Stomach (tissue), 9 donors: Measurements from ENCODE around the gene PANK4. TPM values are rescaled to one million over a fixed set of nuclear protein-coding genes. Genes with fewer than 3 reads are reported as not detected.

Experiments used
- DNase-seq, 2 donors: peaks; one replicate each; pipeline versions ENCODE4 v3.0.0 to v3.0.0-alpha.2; 2013 to 2019
- H3K27ac ChIP-seq, 5 donors: fragments of 200-600 bp in 4 of 5; sonication (generic) in 4 of 5; one replicate each; pipeline ENCODE4 v1.5.1; 2013 to 2019; ENCODE audit warnings: mild to moderate bottlenecking in 1 of 5, moderate library complexity in 1 of 5
- H3K27me3 ChIP-seq, 3 donors: fragments of 200-600 bp; sonication (generic); one replicate each; pipeline ENCODE4 v1.5.1; 2017 to 2019; ENCODE audit warnings: mixed run types in 1 of 3
- H3K36me3 ChIP-seq, 4 donors: fragments of 200-600 bp; sonication (generic); 1 replicate in 3 of 4; 2 replicates in 1 of 4; pipeline ENCODE4 v1.5.1; 2016 to 2019
- H3K4me1 ChIP-seq, 4 donors: fragments of 200-600 bp; sonication (generic); one replicate each; pipeline ENCODE4 v1.5.1; 2016 to 2019
- H3K4me3 ChIP-seq, 4 donors: fragments of 200-600 bp; sonication (generic) in 3 of 4; one replicate each; pipeline ENCODE4 v1.5.1; 2016 to 2019; ENCODE audit warnings: mild to moderate bottlenecking in 1 of 4
- H3K9me3 ChIP-seq, 4 donors: fragments of 200-600 bp; sonication (generic); one replicate each; pipeline ENCODE4 v1.5.1; 2016 to 2019
- EP300 ChIP-seq: sonication (generic); formaldehyde crosslinking; IDR thresholded peaks from one replicate; pipeline ENCODE4 v1.6.1; 2017; ENCODE audit warnings: antibody characterized with exemption
- POLR2A ChIP-seq, 4 donors: fragments of 450-650 bp; IDR thresholded peaks; one replicate each; pipeline ENCODE4 v1.6.1; 2016; ENCODE audit warnings: antibody characterized with exemption in 4 of 4, control low read depth in 2 of 4, mild to moderate bottlenecking in 1 of 4, moderate library complexity in 1 of 4
- POLR2AphosphoS5 ChIP-seq, 3 donors: sonication (generic); formaldehyde crosslinking; IDR thresholded peaks; one replicate each; pipeline ENCODE4 v1.6.1; 2016; ENCODE audit warnings: antibody characterized with exemption in 3 of 3
- WGBS, 5 donors: extraction: QIAGEN DNeasy Blood & Tissue Kit in 3 of 5; methylation state at CpG; one replicate each; pipeline versions ENCODE4 v1.1.5 to v1.1.7; 2013 to 2018; 5-methylcytosine and 5-hydroxymethylcytosine counted together
- intact Hi-C: fragments of 100-400 bp; cut with DNase I; formaldehyde crosslinking; loops from one replicate; pipeline ENCODE4 v1.15.1; 2023; ENCODE audit warnings: low total_unique reads
- polyA plus RNA-seq, 3 donors: library from polyadenylated mRNA; stranded (reverse); fragments of 200-250 nt; gene quantifications; one replicate each; pipeline ENCODE4 v1.2.3, GENCODE V29; 2013
- total RNA-seq, 5 donors: library from RNA; depleted of rRNA; stranded (reverse); fragments of >200 nt; gene quantifications; one replicate each; pipeline versions ENCODE4 v1.1.0 to v1.2.3, GENCODE V29; 2014 to 2016
- TF ChIP-seq, protein P1 (sequence below), 7 experiments: fragments of 450-650 bp in 4 of 7; fragments of 200-600 bp in 3 of 7; sonication (generic) in 3 of 7; IDR thresholded peaks; one replicate each; pipeline ENCODE4 v1.5.1; 2016 to 2019; ENCODE audit warnings: antibody characterized with exemption in 7 of 7, control low read depth in 2 of 7, mild to moderate bottlenecking in 1 of 7
- donor health status: healthy with polysubstance abuse.
- donor health status: Bipolar disorder and iron deficiency.
- donor health status: healthy.

The PANK4 gene
- total and polyA plus RNA-seq, 8 donors: 6.4 to 86.0 (median 19.5) TPM

- Histone ChIP-seq H3K27me3 (peaks cover 18 to 100% (median 69%) of the 10 kb centered on the region in 3 donors), H3K4me1 (peaks cover 0 to 11% (median 5%) of the 10 kb centered on the region in 4 donors), H3K9me3 (no peaks in the 10 kb centered on the region), H3K36me3 (no peaks in the 10 kb centered on the region), H3K4me3 (peak overlapping the region in 1 of 4 donors; percentile 3), H3K27ac (no peak overlapping the region)
- intact Hi-C loops: no loop called here
- 4 to 17% (median 6%) methylated on average over 1 to 30 of the region's 30 CpGs for WGBS, 5 donors
- DNase-seq: peak in 1 of 2 donors; percentile 45
- TF ChIP-seq POLR2AphosphoS5 (IDR thresholded peaks at IDR 0.05): no peak
Observed at GRCh38 chr1:2466958-2467554, 59.3 kb downstream of the PANK4 start.

GRCh38 chr1:2466270-2466665 is 60.1 kb downstream of the PANK4 start:
- H3K4me1 ChIP-seq: peaks cover 0 to 11% (median 5%) of the 10 kb centered on the region in 4 donors
- 43 to 66% (median 59%) methylated on average over 4 to 12 of the region's 12 CpGs for WGBS, 5 donors
- intact Hi-C loops: no loop called here
- no peaks in the 10 kb centered on the region for H3K9me3 ChIP-seq
- TF ChIP-seq POLR2A (IDR thresholded peaks at IDR 0.05) (no peak), EP300 (no peak), POLR2AphosphoS5 (IDR thresholded peaks at IDR 0.05) (no peak)
- TF ChIP-seq, protein P1, sequence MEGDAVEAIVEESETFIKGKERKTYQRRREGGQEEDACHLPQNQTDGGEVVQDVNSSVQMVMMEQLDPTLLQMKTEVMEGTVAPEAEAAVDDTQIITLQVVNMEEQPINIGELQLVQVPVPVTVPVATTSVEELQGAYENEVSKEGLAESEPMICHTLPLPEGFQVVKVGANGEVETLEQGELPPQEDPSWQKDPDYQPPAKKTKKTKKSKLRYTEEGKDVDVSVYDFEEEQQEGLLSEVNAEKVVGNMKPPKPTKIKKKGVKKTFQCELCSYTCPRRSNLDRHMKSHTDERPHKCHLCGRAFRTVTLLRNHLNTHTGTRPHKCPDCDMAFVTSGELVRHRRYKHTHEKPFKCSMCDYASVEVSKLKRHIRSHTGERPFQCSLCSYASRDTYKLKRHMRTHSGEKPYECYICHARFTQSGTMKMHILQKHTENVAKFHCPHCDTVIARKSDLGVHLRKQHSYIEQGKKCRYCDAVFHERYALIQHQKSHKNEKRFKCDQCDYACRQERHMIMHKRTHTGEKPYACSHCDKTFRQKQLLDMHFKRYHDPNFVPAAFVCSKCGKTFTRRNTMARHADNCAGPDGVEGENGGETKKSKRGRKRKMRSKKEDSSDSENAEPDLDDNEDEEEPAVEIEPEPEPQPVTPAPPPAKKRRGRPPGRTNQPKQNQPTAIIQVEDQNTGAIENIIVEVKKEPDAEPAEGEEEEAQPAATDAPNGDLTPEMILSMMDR (IDR thresholded peaks at IDR 0.05): no peak
- no peaks in the 10 kb centered on the region for H3K36me3 ChIP-seq
- no peak for DNase-seq
- no peak overlapping the region for H3K4me3 ChIP-seq
- no peak overlapping the region for H3K27ac ChIP-seq
- peaks cover 18 to 100% (median 69%) of the 10 kb centered on the region in 3 donors for H3K27me3 ChIP-seq

- H3K4me1 ChIP-seq: peaks cover 0 to 11% (median 5%) of the 10 kb centered on the region in 4 donors
- 66 to 75% (median 71%) methylated on average over 25 to 33 of the region's 33 CpGs for WGBS, 5 donors
- DNase-seq: no peak
- peaks cover 18 to 99% (median 69%) of the 10 kb centered on the region in 3 donors for H3K27me3 ChIP-seq
- H3K4me3 ChIP-seq: no peak overlapping the region
- H3K27ac ChIP-seq: no peak overlapping the region
- no peaks in the 10 kb centered on the region for H3K9me3 ChIP-seq
- TF ChIP-seq EP300 (no peak), POLR2AphosphoS5 (IDR thresholded peaks at IDR 0.05) (no peak), POLR2A (IDR thresholded peaks at IDR 0.05) (no peak)
- TF ChIP-seq, protein P1 (IDR thresholded peaks at IDR 0.05): no peak
- H3K36me3 ChIP-seq: no peaks in the 10 kb centered on the region
- intact Hi-C loops: no loop called here
Observed at GRCh38 chr1:2465371-2466269, 60.8 kb downstream of the PANK4 start.

DNA sequence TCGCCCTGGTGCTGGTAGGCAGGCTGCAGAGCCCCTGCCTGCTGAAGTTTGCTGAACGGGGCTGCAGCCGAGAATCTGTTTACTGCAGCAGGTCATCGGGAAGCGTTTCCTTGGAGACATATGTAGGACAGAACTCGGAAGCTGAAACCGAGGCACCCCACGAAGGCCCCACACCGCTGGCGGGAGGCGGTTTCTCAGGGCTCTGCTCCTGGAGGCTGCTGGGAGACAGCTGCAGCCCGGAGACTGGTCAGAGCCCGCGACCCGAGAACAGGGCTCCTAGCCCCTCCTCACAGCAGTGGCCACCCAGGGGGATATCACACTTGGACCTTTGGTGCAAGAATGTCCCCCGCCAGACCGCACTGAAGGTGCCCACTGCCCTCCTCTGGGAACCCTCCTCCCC is 63.0 kb downstream of the PANK4 start:
- intact Hi-C loops: no loop called here
- Histone ChIP-seq H3K9me3 (no peaks in the 10 kb centered on the region), H3K36me3 (no peaks in the 10 kb centered on the region), H3K27me3 (peaks cover 18 to 93% (median 59%) of the 10 kb centered on the region in 3 donors), H3K27ac (no peak overlapping the region), H3K4me1 (peaks cover 0 to 18% (median 11%) of the 10 kb centered on the region in 4 donors), H3K4me3 (no peak overlapping the region)
- DNase-seq: peak in 1 of 2 donors; percentile 80
- TF ChIP-seq, protein P1 (IDR thresholded peaks at IDR 0.05): no peak
- TF ChIP-seq POLR2AphosphoS5 (IDR thresholded peaks at IDR 0.05): no peak
- TF ChIP-seq POLR2A (IDR thresholded peaks at IDR 0.05): no peak
- no peak for TF ChIP-seq EP300
- 22 to 41% (median 36%) methylated on average over 8 to 17 of the region's 17 CpGs for WGBS, 5 donors
